ENCODE results near the gene MST1. TPM values are rescaled to one million over a fixed set of nuclear protein-coding genes. Genes with fewer than 3 reads are reported as not detected.

MST1 gene
- total RNA-seq, 4 donors from 2014 or later, result 2.3 to 12.2 (median 2.7) TPM

DNA sequence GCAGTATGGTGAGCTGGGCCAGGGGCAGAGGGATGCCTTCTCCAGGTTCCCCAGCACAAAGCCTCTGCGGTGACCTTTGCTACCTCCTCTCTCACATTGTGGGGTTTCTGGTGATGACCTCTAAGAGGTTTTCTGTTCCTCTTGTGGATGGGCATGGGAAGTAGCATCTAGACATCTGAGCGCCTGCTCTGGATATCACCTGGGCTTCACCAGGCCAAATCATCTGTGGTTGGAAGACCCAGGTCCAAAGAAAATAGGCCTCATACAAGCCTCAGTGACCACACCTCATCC, 8.1 kb downstream of the MST1 start:
- H3K27ac ChIP-seq, result no peak overlapping the region
- TF ChIP-seq, protein P1, sequence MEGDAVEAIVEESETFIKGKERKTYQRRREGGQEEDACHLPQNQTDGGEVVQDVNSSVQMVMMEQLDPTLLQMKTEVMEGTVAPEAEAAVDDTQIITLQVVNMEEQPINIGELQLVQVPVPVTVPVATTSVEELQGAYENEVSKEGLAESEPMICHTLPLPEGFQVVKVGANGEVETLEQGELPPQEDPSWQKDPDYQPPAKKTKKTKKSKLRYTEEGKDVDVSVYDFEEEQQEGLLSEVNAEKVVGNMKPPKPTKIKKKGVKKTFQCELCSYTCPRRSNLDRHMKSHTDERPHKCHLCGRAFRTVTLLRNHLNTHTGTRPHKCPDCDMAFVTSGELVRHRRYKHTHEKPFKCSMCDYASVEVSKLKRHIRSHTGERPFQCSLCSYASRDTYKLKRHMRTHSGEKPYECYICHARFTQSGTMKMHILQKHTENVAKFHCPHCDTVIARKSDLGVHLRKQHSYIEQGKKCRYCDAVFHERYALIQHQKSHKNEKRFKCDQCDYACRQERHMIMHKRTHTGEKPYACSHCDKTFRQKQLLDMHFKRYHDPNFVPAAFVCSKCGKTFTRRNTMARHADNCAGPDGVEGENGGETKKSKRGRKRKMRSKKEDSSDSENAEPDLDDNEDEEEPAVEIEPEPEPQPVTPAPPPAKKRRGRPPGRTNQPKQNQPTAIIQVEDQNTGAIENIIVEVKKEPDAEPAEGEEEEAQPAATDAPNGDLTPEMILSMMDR (IDR thresholded peaks at IDR 0.05), result no peak
- no peak for TF ChIP-seq POLR2A (IDR thresholded peaks at IDR 0.05)
- 100% methylated on average over 1 of the region's 2 CpGs; no CpG with 5 or more reads in 1 of the 2 donors for WGBS, 2 donors
- intact Hi-C loops (cut with DNase I), result no loop called here
- H3K36me3 ChIP-seq, result peaks cover 40 to 88% (median 62%) of the 10 kb centered on the region in 3 donors
- H3K27me3 ChIP-seq, result peaks cover 0 to under 1% (median 0%) of the 10 kb centered on the region in 4 donors
- DNase-seq, result no peak
- H3K9me3 ChIP-seq, result no peaks in the 10 kb centered on the region
- H3K4me1 ChIP-seq, result peaks cover 0 to 7% (median 0%) of the 10 kb centered on the region in 3 donors
- no peak overlapping the region for H3K4me3 ChIP-seq

DNA sequence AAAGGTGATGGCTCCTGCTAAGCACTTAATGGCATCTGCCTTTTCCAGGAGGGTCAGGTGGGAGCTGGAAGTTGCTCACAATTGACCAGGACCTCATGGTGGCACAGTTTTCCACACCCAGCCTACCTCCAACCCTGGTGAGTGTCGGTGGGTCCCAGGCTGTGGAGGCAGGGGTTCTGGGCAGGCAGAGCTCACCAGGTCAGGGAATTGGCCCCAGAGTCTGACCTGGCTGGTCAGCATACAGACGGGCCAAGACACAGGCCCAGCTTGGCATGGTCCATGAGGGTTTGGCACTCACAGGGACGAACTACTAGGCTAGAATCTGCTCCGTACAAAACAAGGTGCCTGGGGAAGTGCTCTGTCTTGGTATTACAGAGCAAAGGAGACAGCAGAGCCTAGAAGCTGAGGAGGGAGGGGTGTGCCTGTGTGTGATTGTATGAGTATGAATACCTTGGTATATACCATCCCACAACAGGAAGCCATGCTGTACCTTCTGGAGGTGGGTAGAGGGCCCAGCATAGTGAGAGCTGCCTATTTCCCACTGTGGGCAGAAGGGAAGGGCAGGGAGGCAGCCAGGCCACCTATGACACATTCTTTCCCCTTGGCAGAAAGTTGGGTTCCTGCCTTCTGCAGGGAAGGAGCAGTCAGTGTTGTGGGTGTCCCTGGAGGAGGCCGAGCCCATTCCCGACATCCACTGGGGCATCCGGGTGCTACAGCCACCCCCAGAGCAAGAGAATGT, 8.6 kb downstream of the MST1 start:
- WGBS, 2 donors, result 86 to 93% methylated on average over 2 to 5 of the region's 7 CpGs
- peaks cover 0 to 7% (median under 1%) of the 10 kb centered on the region in 3 donors for H3K4me1 ChIP-seq
- no peak overlapping the region for H3K4me3 ChIP-seq
- H3K9me3 ChIP-seq, result no peaks in the 10 kb centered on the region
- TF ChIP-seq POLR2A (IDR thresholded peaks at IDR 0.05), result no peak
- TF ChIP-seq, protein P1 (IDR thresholded peaks at IDR 0.05), result no peak
- intact Hi-C loops (cut with DNase I), result no loop called here
- no peaks in the 10 kb centered on the region for H3K27me3 ChIP-seq
- no peak for DNase-seq
- peaks cover 40 to 93% (median 66%) of the 10 kb centered on the region in 3 donors for H3K36me3 ChIP-seq
- H3K27ac ChIP-seq, result no peak overlapping the region

DNA sequence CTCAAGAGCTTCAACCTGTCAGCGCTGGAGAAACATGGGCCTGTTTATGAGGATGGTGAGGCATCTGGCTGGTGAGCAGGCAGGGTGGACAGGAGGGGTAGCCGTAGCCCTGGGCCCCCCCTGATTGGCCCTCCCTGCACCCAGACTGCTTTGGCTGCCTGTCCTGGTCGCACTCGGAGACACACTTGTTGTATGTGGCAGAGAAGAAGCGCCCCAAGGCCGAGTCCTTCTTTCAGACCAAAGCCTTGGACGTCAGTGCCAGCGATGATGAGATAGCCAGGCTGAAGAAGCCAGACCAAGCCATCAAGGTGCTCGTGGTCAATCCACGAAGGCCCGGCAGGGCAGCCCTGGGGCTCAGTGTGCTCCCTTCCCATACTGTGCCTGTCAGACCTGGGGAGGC, 13.4 kb downstream of the MST1 start:
- TF ChIP-seq, protein P1 (IDR thresholded peaks at IDR 0.05), result no peak
- TF ChIP-seq POLR2A (IDR thresholded peaks at IDR 0.05), result no peak
- Histone ChIP-seq H3K27ac (no peak overlapping the region), H3K4me3 (no peak overlapping the region), H3K36me3 (peaks cover 22 to 55% (median 40%) of the 10 kb centered on the region in 3 donors), H3K9me3 (no peaks in the 10 kb centered on the region), H3K4me1 (peaks cover 14 to 29% (median 19%) of the 10 kb centered on the region in 3 donors), H3K27me3 (no peaks in the 10 kb centered on the region)
- WGBS, 2 donors, result 90 to 97% methylated on average over 6 to 8 of the region's 11 CpGs
- intact Hi-C loops (cut with DNase I), result no loop called here
- DNase-seq, result no peak

DNA sequence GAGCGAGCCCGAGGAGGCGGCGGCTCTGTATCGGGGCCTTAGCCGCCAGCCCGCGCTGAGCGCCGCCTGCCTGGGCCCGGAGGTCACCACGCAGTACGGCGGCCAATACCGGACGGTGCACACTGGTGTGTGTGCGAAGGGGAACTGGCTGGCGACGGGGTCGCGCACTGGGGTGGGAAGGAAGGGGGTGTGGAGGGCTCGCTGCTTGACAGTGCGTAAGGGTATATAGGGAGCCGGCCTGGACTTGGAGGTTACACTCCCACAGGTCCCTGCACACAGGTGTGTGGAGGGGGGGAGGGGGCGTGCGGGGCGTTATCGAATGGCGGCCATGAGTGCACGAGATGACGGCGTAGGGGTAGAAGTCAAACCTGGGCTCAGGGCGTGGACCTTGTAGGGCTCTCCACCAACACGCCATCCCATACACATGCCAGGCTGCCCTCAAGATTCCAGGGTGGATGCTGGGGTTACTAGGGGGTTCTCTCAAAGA, 14.7 kb downstream of the MST1 start:
- intact Hi-C loops (cut with DNase I), result loop anchor here (5.0 kb wide), 1 partner anchor 137 kb away; no protein-coding TSS in a partner anchor
- Histone ChIP-seq H3K27ac (peak overlapping the region; percentile 83 to 97 (median 97)), H3K4me1 (peaks cover 14 to 29% (median 19%) of the 10 kb centered on the region in 3 donors), H3K9me3 (no peaks in the 10 kb centered on the region), H3K4me3 (peak overlapping the region; percentile 66 to 93 (median 85)), H3K36me3 (peaks cover 12 to 41% (median 27%) of the 10 kb centered on the region in 3 donors), H3K27me3 (no peaks in the 10 kb centered on the region)
- no peak for DNase-seq
- TF ChIP-seq POLR2A (IDR thresholded peaks at IDR 0.05), result no peak
- TF ChIP-seq, protein P1 (IDR thresholded peaks at IDR 0.05), result peak in 3 of 6 experiments; percentile 2 to 22 (median 4)
- 0 to 3% methylated on average over 1 to 8 of the region's 34 CpGs for WGBS, 2 donors

All from esophagus squamous epithelium (tissue), 5 donors.